HEK293T (cell line): ENCODE measurements around the gene CBX4.
"Not testable (repeated sequence)": the region's sequence is repeated elsewhere in the genome, so short reads cannot be mapped to it uniquely, and the experiment has no call there.

Experiments used
- ELF4 ChIP-seq: fragments of 450-650 bp; IDR thresholded peaks from 2 replicates; pipeline ENCODE4 v1.6.1; 2017; ENCODE audit warnings: antibody characterized with exemption
- FOXA1 ChIP-seq: fragments of 450-650 bp; IDR thresholded peaks from 2 replicates; pipeline ENCODE4 v1.6.1; 2016; ENCODE audit warnings: mild to moderate bottlenecking
- FOXK2 ChIP-seq: fragments of 450-650 bp; IDR thresholded peaks from 2 replicates; pipeline ENCODE4 v1.6.1; 2016; ENCODE audit warnings: mild to moderate bottlenecking
- FOXM1 ChIP-seq: fragments of 450-650 bp; IDR thresholded peaks from 2 replicates; pipeline ENCODE4 v1.6.1; 2017; ENCODE audit warnings: mild to moderate bottlenecking, borderline replicate concordance
- HDGF ChIP-seq: fragments of 450-650 bp; IDR thresholded peaks from 2 replicates; pipeline ENCODE4 v1.6.1; 2017; ENCODE audit warnings: antibody characterized with exemption, borderline replicate concordance
- L3MBTL2 ChIP-seq: fragments of 450-650 bp; conservative IDR thresholded peaks from 2 replicates; pipeline ENCODE4 v1.6.1; 2016; ENCODE audit warnings: mild to moderate bottlenecking
- NFRKB ChIP-seq: fragments of 450-650 bp; IDR thresholded peaks from 2 replicates; pipeline ENCODE4 v1.6.1; 2016; ENCODE audit warnings: mild to moderate bottlenecking, moderate library complexity
- PKNOX1 ChIP-seq: fragments of 450-650 bp; IDR thresholded peaks from 2 replicates; pipeline ENCODE4 v1.6.1; 2016
- SP1 ChIP-seq: fragments of 450-650 bp; IDR thresholded peaks from 2 replicates; pipeline ENCODE4 v1.6.1; 2017
- SUZ12 ChIP-seq: fragments of 450-650 bp; IDR thresholded peaks from 2 replicates; pipeline ENCODE4 v1.6.1; 2016; ENCODE audit warnings: mild to moderate bottlenecking
- TARDBP ChIP-seq: fragments of 450-650 bp; IDR thresholded peaks from 2 replicates; pipeline ENCODE4 v1.6.1; 2016
- ZNF384 ChIP-seq: fragments of 450-650 bp; IDR thresholded peaks from 2 replicates; pipeline ENCODE4 v1.6.1; 2016

GRCh38 chr17:79853168-79853567, 13.9 kb upstream of the CBX4 start:
- not testable (repeated sequence) for TF ChIP-seq L3MBTL2, SUZ12, TARDBP, FOXK2, SP1, HDGF, ELF4, FOXM1, ZNF384, PKNOX1, NFRKB, FOXA1
